ENCODE results near the gene PNMA8A.

The PNMA8A gene

DNA sequence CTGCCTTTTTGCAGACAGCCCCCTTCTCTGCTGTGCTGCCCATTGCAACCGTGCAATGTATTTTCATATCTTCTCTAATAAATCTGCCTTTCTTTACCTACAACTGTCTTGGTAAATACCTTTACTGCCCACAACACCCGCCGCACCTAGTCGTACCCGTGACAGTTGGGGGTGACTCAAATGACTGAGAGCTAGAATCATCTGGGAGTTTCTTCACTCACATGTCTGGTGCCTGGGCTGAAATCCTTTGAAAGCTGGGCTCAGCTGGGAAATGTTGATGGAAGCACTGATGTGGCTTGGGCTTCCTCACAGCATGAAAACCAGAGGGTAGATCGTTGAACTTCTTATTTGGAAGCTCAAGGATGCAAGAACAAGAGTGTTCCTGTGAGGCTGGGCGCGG lies 2.8 kb upstream of the PNMA8A start:
- Histone ChIP-seq H4K20me1 (ENCODE audit: insufficient read depth, low read length) (no peaks in the 10 kb centered on the region), H3K27me3 (ENCODE audit: low read depth, low read length) (peaks cover 9% of the 10 kb centered on the region), H2AFZ (ENCODE audit: low read depth, low read length) (peak overlapping the region; percentile 80; the same call in 1 of the 2 replicates), H3K4me1 (ENCODE audit: low read length) (peaks cover 24% of the 10 kb centered on the region), H3K79me2 (ENCODE audit: low read length) (no peaks in the 10 kb centered on the region), H3K27ac (ENCODE audit: low read length) (no peak overlapping the region), H3K4me3 (ENCODE audit: low read length) (peak overlapping the region; percentile 57), H3K36me3 (replicated peaks; ENCODE audit: low read depth, low read length) (no peaks in the 10 kb centered on the region), H3K4me2 (ENCODE audit: low read length) (peak overlapping the region; percentile 59), H3K9ac (ENCODE audit: low read length) (0 out of 2 replicates have a peak overlapping the region, but pooled peaks have one; percentile 15), H3K9me3 (ENCODE audit: insufficient read depth, low read length) (no peaks in the 10 kb centered on the region)
- TF ChIP-seq EZH2phosphoT487 (IDR thresholded peaks at IDR 0.05; ENCODE audit: low read depth) = no peak
- TF ChIP-seq, protein P1, sequence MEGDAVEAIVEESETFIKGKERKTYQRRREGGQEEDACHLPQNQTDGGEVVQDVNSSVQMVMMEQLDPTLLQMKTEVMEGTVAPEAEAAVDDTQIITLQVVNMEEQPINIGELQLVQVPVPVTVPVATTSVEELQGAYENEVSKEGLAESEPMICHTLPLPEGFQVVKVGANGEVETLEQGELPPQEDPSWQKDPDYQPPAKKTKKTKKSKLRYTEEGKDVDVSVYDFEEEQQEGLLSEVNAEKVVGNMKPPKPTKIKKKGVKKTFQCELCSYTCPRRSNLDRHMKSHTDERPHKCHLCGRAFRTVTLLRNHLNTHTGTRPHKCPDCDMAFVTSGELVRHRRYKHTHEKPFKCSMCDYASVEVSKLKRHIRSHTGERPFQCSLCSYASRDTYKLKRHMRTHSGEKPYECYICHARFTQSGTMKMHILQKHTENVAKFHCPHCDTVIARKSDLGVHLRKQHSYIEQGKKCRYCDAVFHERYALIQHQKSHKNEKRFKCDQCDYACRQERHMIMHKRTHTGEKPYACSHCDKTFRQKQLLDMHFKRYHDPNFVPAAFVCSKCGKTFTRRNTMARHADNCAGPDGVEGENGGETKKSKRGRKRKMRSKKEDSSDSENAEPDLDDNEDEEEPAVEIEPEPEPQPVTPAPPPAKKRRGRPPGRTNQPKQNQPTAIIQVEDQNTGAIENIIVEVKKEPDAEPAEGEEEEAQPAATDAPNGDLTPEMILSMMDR (IDR thresholded peaks at IDR 0.05; ENCODE audit: low read depth, low read length) = no peak

- Histone ChIP-seq H3K9me3 (ENCODE audit: insufficient read depth, low read length) (no peaks in the 10 kb centered on the region), H3K27ac (ENCODE audit: low read length) (no peak overlapping the region), H3K9ac (ENCODE audit: low read length) (no peak overlapping the region), H3K27me3 (ENCODE audit: low read depth, low read length) (no peaks in the 10 kb centered on the region; the same call in 1 of the 2 replicates), H4K20me1 (ENCODE audit: insufficient read depth, low read length) (no peaks in the 10 kb centered on the region), H3K79me2 (ENCODE audit: low read length) (no peaks in the 10 kb centered on the region), H3K4me3 (ENCODE audit: low read length) (no peak overlapping the region), H3K4me2 (ENCODE audit: low read length) (no peak overlapping the region), H3K4me1 (ENCODE audit: low read length) (peaks cover 29% of the 10 kb centered on the region), H2AFZ (ENCODE audit: low read depth, low read length) (no peak overlapping the region), H3K36me3 (replicated peaks; ENCODE audit: low read depth, low read length) (no peaks in the 10 kb centered on the region)
- TF ChIP-seq, protein P1 (IDR thresholded peaks at IDR 0.05; ENCODE audit: low read depth, low read length) = no peak
- no peak for TF ChIP-seq EZH2phosphoT487 (IDR thresholded peaks at IDR 0.05; ENCODE audit: low read depth)
These were observed 1.2 kb upstream of the PNMA8A start for GRCh38 chr19:46472592-46472991.

- Histone ChIP-seq H3K79me2 (ENCODE audit: low read length) (no peaks in the 10 kb centered on the region), H2AFZ (ENCODE audit: low read depth, low read length) (no peak overlapping the region), H3K4me3 (ENCODE audit: low read length) (no peak overlapping the region), H3K4me1 (ENCODE audit: low read length) (peaks cover 35% of the 10 kb centered on the region), H3K36me3 (replicated peaks; ENCODE audit: low read depth, low read length) (no peaks in the 10 kb centered on the region), H3K9ac (ENCODE audit: low read length) (no peak overlapping the region), H3K27me3 (ENCODE audit: low read depth, low read length) (no peaks in the 10 kb centered on the region; the same call in 1 of the 2 replicates), H4K20me1 (ENCODE audit: insufficient read depth, low read length) (no peaks in the 10 kb centered on the region), H3K4me2 (ENCODE audit: low read length) (no peak overlapping the region), H3K9me3 (ENCODE audit: insufficient read depth, low read length) (no peaks in the 10 kb centered on the region), H3K27ac (ENCODE audit: low read length) (no peak overlapping the region)
- TF ChIP-seq, protein P1 (IDR thresholded peaks at IDR 0.05; ENCODE audit: low read depth, low read length) = no peak
- no peak for TF ChIP-seq EZH2phosphoT487 (IDR thresholded peaks at IDR 0.05; ENCODE audit: low read depth)
These were observed 614 bp upstream of the PNMA8A start for GRCh38 chr19:46471811-46472543.

- no peak overlapping the region for H3K4me2 ChIP-seq (ENCODE audit: low read length)
- H3K9me3 ChIP-seq (ENCODE audit: insufficient read depth, low read length) = no peaks in the 10 kb centered on the region
- no peak overlapping the region for H2AFZ ChIP-seq (ENCODE audit: low read depth, low read length)
- no peaks in the 10 kb centered on the region; the same call in 1 of the 2 replicates for H3K27me3 ChIP-seq (ENCODE audit: low read depth, low read length)
- no peak overlapping the region for H3K9ac ChIP-seq (ENCODE audit: low read length)
- H3K4me1 ChIP-seq (ENCODE audit: low read length) = peaks cover 41% of the 10 kb centered on the region
- no peak overlapping the region for H3K27ac ChIP-seq (ENCODE audit: low read length)
- H4K20me1 ChIP-seq (ENCODE audit: insufficient read depth, low read length) = no peaks in the 10 kb centered on the region
- no peaks in the 10 kb centered on the region for H3K36me3 ChIP-seq (replicated peaks; ENCODE audit: low read depth, low read length)
- no peaks in the 10 kb centered on the region for H3K79me2 ChIP-seq (ENCODE audit: low read length)
- no peak for TF ChIP-seq EZH2phosphoT487 (IDR thresholded peaks at IDR 0.05; ENCODE audit: low read depth)
- TF ChIP-seq, protein P1 (IDR thresholded peaks at IDR 0.05; ENCODE audit: low read depth, low read length) = no peak
- H3K4me3 ChIP-seq (ENCODE audit: low read length) = no peak overlapping the region
These were observed 987 bp downstream of the PNMA8A start for GRCh38 chr19:46470376-46470775.

All from OCI-LY3 (cell line).